IPS-NIHi7 (cell line): ENCODE results near the gene SBNO1.
"Not testable (repeated sequence)": the region's sequence is repeated elsewhere in the genome, so short reads cannot be mapped to it uniquely, and the experiment has no call there.

Source experiments
- DNase-seq: peaks from one replicate; pipeline ENCODE4 v3.0.0; 2012; ENCODE audit warnings: mixed read lengths; ENCODE audit errors: extremely low spot score

Gene SBNO1

DNA sequence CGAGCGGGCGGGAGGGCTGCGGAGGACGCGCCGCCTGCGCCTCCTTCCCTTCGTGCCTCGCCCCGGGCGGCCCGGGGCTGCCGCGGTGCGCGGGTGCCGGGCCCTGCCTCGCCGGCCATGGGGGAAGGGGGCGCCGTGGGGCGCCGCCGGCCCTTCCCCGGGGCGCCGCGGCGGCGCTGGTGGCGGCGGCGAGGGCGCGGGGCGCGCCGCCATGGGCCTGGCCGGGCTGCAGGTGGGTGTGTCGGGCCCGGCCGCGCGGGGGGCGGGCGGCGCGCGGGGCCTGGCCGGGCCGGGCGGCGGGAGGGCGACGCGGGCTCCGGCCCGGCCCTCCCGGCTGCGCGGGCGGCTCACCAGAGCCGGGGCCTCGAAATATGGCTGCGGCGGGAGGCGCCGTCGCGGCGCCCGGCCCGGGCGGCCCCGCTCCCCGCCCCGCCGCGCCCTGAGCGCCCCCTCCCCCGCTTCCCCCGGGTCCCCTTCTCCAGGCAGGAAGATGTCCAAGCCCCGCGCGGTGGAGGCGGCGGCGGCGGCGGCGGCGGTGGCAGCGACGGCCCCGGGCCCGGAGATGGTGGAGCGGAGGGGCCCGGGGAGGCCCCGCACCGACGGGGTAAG is 24.4 kb upstream of the SBNO1 start:
- peak; percentile 40 for DNase-seq

DNA sequence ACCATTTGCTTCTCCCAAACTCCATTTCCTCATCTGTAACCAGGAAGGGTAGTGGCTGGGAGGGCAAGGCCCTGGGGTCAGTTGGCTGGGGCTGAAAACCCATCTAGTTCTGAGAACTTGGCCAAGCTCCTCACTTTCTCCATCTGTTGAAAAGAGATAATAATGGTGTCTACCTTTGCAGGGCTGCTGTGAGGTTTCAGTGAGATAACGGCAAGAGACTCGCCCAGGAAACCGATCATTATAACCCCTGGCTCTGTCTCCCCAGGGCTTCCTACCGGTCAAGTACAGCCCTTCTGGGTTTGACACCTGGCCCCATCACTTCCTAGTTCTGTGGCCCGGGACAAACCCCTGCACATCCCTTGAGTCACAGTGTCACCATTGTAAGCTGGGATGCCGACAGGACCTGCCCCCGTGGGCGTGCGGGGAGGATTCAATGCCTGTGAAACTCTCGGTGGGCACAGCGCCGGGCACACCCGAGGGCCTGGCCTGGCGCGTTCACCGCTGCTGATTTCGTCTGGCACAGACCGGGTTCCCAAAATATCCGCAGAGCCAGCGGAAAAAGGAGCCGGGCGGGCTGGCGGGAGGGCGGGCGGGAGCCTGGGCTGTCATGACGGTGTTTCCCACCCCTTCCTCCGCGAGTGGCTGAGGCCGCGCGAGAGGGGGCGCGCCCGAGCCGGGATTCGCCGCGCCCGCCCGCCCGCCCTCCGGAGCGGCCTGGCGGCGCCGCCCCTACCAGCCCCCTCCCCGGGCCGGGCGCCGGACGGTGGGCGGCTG is 23.7 kb upstream of the SBNO1 start:
- DNase-seq: peak; percentile 88

DNA sequence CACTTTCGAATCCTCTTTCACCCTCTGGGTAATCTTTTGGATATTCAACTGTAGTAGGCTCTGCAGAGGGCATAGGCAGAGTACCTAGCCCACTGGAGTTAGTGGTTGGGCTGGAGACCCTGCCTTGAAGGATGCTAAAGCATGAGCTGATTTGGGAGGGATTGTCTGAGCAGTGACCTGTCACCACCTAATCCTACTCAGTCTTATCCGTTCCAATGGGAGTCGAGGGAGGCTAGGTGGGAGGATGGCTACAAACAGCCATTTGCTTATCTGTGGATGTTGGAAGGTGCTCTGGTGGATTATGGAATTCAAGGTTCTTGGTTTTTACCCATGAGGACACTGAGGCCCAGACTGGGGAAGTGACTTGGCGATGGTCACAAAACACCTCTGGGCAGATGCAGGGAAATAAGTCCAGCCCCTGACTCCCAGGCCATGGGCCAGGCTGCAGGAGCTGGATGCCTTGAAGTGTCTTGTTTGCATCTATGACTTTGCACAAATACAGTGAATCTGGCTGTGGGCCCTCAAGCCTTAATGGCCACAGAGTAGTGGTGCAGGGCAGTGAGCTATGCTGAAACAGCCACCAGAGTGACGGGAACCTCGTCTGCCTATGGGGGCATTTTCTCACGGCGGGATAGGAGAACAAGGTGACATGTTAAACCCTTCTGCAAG is 23.0 kb upstream of the SBNO1 start:
- DNase-seq: no peak

DNA sequence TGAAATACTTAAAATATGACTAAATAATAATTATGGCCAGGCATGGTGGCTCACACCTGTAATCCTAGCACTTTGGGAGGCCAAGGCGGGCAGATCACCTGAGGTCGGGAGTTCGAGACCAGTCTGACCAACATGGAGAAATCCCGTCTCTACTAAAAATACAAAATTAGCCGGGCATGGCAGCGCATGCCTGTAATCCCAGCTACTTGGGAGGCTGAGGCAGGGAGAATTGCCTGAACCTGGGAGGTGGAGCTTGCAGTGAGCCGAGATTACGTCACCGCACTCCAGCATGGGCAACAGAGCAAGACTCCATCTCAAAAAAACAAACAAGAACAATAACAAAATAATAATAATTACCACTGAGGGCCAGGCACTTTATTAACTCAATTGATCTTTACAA is 20.9 kb upstream of the SBNO1 start:
- DNase-seq: not testable (repeated sequence)

DNA sequence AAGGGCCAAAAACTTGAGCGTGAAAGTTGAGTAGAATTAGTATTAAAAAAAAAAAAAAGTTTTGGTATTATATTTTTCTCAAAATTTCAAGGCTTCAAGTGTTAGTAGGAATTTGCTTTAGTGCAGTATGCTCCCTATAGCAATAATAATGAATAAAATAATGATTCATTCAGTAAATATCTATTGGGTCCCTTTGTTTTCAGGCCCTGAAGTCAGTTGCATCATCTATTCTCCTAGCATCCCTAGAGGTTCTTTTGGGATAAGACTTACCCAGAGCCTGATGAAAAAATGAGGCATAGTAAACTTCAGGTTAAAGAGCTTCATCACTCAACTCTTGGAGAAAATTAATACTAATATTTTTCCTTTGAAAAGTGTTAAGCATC is 20.3 kb upstream of the SBNO1 start:
- DNase-seq: no peak

DNA sequence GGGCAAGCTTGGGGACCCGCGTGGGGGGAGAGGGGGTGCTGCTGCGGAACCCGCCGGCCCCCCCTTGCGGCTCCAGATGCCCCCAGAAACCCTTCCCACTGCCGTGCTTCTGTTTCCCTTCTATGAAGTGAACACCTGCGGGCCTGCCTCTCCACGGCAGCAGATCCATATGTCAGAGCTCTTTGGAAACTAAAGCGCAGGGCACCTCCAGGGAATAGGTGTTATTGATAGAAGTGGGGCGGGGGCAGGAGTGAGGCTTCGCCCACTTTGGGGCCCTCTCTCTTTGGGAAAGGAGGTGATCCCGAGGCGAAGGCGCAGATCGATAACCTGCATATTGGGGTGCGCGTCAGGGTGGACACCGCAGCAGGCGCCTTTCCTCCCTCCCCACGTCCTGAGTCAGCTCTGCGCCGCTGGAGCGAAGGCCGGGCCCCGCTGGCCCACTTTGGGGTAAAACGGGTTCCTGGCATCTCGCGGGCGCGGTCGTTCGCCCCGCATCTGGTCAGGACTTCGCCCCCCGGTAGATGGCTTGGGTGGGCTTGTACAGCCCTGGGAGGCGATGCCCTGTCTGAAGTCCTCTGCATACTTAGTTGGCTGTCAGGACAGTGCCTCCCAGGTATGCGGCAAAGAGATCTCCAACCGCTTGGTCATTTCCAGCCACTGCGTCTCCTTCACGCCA is 19.8 kb upstream of the SBNO1 start:
- DNase-seq: no peak

DNA sequence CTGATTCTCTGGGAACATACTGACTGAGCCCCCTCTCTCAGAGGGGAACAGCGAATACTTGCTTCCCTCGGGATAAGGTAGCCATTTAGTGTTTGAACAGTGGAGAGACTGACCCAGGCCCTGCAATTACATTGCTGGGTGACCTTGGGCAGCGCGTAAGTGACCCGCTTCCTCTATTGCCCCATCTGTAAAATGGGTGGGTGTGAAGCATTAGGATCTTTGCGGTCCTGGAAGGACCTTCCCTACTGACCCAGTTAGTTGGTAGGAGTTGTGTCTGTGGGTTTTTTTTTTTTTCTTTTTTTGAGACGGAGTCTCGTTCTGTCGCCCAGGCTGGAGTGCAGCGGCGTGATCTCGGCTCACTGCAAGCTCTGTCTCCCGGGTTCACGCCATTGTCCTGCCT is 18.0 kb upstream of the SBNO1 start:
- DNase-seq: no peak

DNA sequence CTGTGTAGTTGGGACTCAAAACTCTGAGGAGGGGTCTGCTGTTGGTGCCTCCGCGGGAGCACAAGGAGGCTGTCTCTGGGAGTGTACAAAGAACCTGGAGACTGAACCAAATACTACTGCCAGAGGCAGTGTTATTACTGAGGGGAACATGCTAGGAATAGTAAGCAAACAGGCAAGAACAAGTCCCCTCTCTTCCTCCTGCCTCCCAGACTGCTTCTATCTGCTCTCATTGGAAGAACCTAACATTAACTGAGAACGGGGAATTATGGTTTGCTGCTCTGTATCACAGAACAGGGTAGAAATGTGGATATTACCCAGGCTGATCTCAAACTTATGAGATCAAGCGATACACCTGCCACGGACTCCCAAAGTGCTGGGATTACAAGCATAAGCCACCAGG is 14.7 kb upstream of the SBNO1 start:
- DNase-seq: no peak

DNA sequence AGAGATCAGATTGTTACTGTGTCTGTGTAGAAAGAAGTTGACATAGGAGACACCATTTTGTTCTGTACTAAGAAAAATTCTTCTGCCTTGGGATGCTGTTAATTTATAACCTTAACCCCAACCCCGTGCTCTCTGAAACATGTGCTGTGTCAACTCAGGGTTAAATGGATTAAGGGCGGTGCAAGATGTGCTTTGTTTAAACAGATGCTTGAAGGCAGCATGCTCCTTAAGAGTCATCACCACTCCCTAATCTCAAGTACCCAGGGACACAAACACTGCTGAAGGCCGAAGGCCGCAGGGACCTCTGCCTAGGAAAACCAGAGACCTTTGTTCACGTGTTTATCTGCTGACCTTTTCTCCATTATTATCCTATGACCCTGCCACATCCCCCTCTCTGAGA is 7.8 kb upstream of the SBNO1 start:
- not testable (repeated sequence) for DNase-seq

DNA sequence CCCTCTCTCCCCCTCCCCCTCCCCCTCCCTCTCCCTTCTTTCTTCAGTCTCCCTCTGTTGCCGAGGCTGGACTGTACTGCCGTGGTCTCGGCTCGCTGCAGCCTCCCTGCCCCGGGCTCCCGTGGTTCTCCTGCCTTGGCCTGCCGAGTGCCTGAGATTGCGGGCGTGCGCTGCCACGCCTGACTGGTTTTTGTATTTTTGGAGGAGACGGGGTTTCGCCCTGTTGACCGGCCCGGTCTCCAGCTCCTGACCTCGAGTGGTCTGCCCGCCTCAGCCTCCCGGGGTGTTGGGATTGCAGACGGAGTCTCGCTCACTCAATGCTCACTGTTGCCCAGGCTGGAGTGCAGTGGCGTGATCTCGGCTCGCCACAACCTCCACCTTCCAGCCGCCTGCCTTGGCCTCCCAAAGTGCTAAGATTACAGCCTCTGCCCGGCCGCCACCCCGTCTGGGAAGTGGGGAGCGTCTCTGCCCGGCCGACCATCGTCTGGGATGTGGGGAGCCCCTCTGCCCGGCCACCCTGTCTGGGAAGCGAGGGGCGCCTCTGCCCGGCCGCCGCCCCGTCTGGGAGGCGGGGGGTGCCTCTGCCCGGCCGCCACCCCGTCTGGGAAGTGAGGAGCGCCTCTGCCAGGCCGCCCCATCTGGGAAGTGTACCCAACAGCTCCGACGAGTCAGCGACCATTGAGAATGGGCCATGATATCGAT is 7.2 kb upstream of the SBNO1 start:
- DNase-seq: not testable (repeated sequence)

DNA sequence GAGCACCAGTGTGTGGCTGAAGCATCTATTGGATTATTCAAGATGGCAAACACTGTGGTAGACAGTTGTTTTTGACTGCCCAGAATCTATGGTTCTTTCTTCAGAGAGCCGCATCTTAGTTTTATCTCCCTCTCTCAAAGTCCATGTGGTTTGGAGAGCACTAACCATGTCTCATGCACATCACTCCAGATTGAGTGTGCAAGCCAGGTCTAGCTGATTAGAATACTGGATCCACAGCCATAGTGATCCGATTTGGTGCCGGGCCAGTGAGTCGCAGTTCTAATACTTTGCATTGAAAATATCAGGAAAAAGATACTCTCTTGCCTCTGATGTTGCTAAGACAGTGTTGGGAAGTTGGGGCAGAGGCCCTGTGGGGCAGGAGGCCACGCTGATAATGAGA is 4.6 kb upstream of the SBNO1 start:
- DNase-seq: no peak

DNA sequence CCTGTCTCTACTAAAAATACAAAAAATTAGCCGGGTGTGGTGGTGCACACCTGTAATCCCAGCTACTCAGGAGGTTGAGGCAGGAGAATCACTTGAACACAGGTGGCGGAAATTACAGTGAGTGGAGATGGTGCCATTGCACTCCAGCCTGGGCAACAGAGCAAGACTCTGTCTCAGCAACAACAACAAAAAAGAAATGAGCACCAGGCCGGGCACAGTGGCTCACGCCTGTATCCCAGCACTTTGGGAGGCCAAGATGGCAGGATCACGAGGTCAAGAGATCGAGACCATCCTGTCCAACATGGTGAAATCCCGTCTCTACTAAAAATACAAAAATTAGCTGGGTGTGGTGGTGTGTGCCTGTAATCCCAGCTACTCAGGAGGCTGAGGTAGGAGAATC is 3.8 kb upstream of the SBNO1 start:
- DNase-seq: not testable (repeated sequence)

DNA sequence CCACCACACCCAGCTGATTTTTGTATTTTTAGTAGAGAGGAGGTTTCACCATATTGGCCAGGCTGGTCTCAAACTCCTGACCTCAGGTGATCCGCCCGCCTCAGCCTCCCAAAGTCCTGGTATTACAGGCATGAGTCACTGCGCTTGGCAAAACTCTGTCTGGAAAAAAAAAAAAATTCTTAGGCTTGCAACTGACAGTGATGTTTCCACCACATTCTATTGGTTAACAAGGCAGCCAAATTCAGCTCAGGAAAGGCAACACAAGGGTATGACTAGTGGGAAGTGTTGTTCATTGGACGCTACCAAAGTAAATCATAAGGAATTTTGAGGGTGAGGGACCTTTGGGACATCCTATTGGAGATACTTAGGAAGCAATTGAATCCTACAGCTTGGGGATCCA is 2.9 kb upstream of the SBNO1 start:
- no peak for DNase-seq

DNA sequence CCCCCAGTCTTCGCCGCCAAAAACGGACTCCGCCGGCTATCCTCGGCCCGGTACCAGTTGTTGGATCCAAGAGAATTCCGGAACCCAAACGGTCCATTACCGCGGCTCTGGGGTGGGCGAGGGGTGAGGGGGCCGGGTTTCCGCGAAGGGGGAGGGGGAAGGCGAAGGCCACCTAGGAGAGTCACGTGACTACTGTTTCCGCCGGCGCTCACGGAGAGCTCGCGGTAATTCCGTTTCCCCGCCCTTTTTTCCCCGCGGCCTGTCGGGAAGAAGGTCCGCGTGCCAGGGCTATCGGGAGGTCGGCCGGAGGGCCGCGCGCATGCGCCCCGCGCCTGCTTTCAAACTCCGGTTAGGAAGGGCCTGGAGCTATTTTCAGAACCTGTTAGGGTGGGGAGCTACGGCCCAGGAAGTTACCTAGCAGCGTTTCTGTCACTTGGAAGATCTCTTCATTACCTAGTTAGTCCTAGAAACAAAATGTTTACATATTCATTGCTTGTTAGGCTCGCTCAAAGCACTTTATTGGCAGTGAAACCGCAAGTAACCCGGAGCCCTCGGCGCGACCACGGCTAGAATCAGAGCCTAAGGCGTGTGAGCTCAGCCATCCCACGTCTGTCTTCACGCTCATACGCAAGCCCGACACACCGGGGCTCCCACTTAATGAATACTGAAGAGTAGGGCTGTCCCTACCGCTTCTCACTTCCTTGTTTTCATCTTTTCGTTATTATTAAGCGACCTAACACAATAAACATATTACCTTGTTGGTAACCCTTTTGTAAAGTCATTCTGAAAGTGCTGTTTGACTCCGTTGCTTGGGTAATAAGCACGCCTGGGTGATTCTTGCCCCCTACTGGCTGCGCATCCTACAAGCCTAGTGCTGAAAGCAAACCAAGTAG is 624 bp upstream of the SBNO1 start:
- DNase-seq: peak; percentile 99

DNA sequence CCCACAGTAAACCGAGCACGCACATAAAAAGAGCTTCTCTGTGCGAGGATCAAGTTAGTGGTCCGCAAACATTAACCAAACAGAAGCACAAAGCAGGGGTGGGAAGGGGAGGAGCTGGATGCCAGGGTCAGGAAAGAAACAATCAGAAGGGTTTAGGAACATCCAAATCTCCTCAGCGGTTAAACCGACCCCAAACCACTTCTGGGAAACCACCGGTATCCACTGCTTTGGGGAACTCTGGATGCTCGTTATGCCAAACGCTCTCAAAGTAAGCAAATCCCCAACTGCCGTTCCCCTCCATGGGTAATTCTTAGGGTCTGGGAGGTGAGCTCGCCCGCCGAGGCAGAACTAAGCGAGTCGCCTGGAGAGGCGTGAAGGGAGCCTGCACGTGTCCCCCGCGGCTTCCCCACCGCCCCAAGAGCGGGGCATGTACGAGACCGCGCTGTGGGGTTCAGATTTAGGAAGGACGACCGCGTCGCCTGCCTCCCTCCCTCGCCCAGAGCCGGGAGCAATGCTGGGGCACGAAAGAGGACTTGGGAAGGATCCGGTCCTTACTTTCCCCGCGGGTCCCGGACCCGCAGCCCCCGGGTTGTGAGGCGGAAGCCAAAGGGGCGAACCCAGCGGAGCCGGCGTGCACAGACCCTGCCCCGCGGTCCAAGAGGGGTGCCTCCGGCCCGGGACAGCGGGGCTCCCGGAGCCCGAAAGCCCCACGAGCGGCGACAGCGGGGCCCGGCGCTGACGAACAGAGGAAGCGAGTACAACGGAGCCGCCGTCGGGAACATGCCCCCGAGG is 711 bp downstream of the SBNO1 start:
- DNase-seq: peak; percentile 37

DNA sequence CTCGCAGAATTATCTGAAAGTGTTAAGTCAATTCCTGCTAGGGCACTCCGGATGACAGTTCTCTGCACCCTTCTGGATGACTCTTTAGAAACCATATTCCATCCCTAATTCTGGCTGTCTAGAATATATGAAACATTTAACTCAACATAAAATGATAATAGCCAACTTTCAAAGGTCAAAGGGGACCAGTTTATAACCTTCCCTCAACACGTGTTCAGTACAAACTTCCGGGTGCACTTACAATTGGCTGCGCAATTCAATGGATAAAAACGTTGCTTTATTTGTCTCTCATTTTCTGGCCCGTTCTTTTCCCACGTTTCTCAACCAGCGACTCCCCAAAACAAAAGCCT is 1.3 kb downstream of the SBNO1 start:
- DNase-seq: no peak

DNA sequence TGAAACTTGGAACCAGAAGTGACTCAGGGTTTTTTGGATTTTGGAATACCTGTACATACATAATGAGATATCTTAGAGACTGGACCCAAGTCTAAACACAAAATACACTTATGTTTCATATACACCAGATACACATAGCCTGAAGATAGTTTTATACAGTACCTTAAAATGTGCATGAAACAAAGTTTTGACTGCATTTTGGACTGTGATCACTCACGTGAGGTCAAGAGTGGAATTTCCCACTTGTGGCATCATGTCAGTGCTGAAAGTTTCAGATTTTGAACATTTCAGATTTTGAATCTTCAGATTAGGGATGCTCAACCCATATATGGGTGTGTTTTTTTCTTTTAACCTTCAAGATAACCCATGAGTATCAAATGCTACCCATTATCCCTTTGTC is 6.6 kb downstream of the SBNO1 start:
- no peak for DNase-seq

DNA sequence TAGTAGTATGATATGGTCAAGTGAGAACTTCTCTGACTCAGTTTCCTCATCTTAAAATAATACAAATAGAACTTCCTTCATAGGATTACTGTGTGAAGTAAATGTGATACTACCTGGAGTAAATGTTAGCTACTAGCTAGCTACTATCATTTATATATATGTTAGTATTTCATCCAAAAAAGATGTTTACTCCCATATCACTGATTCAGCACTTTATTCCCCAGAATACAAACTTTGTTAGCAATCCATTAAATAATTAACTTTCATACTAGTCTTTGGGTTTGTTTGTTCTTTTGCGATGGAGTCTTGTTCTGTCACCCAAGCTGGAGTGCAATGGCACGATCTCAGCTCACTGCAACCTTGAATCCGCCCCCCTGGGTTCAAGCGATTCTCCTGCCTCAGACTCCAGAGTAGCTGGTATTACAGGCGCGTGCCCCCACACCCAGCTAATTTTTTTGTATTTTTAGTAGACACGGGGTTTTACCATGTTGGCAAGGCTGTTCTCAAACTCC is 8.4 kb downstream of the SBNO1 start:
- DNase-seq: no peak

DNA sequence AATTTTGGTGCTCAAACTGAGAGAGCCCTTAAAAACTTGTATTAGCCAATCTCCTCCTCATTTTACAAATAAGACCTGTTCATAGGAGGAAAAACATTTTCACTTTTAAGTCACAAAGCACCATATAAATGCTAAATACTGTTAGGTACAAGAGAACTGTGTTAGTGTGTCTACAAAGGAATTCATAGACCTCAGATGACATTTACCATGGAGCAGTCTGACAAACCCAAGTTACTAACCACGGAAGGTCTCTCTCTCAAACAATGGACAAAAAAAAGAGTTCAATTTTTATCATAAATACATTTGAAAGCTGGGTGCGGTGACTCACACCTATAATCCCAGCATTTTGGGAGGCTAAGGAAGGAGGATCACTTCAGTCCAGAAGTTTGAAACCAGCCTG is 10.0 kb downstream of the SBNO1 start:
- DNase-seq: no peak

DNA sequence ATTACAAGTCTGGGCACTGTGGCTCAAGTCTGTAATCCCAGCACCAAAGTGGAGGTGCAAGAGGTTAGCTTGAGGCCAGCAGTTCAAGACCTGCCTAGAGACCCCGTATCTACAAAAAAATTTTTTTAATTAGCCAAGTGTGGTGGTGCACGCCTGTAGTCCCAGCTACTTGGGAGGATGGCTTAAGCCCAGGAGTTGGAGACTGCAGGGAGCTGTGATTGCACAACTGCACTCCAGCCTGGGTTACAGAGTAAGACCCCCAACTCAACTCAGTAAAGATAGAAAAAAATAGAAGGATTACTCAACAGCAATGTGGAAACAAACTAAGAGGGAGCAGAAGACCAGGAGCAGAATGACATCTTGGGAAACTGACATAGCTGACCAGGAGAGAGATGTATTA is 13.3 kb downstream of the SBNO1 start:
- DNase-seq: no peak
